ENCODE data around the gene SLC45A1.

GRCh38 chr1:8343044-8343443 is 25.1 kb downstream of the SLC45A1 start:
- TF ChIP-seq ZNF184 (tag by site-specific recombination; IDR thresholded peaks at IDR 0.05): no peak
- no peak for TF ChIP-seq ZNF501 (tag by site-specific recombination; IDR thresholded peaks at IDR 0.05)
- no peak for TF ChIP-seq CTCF (tag by site-specific recombination; IDR thresholded peaks at IDR 0.05)

Data from HEK293 (cell line).